ENCODE data around the gene BCAR3.

DNA sequence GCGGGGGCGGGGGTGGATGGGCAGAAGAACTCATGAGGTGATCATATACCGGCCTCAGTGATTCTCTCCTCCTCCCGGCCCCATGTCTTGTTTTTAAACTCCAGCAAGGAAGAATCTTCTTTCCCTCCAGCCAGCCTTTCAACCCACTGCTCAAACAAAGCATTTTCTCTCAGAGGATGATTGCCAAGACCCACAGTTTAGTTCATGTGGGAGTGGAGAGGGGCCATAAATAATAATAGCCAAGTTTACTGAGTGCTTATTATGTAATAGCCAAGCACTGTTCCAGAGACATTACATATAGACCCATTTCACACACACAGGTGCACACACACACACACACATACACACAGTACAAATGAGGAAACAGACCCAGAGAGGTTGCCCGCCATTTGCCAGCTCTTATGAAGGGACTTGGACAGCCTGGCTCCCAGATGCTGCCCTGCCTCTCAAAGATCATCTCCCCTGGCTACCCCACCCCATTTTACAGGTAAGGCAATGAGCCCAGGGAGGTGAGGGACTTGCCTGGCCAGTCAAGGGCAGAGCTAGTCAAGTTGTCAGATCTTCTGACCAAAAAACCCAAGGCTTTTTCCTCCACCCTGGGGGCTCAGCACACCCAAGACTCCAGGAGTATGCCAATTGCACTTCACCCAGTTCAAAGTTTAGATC lies 18.0 kb upstream of the BCAR3 start:
- TF ChIP-seq POLR2AphosphoS5 (IDR thresholded peaks at IDR 0.05; ENCODE audit: insufficient read depth in 1 of 2, low read depth in 1 of 2) (no peak), CTCF (IDR thresholded peaks at IDR 0.05) (no peak)

Measured in vagina (tissue), 2 donors.